ENCODE results near the gene CEP97. TPM values are rescaled to one million over a fixed set of nuclear protein-coding genes. Genes with fewer than 3 reads are reported as not detected.

Gene CEP97
- total RNA-seq, 1 experiment from 2014 or later, result 12.0 TPM

GRCh38 chr3:101689286-101689685 lies 35.1 kb upstream of the CEP97 start:
- no peak for DNase-seq (ENCODE audit: low spot score)
- Mint-ChIP-seq H3K4me1 (peaks cover 42% of the 10 kb centered on the region), H3K4me3 (no peak overlapping the region), H3K27me3 (ENCODE audit: low read depth) (no peaks in the 10 kb centered on the region; the same call in 1 of the 2 replicates), H3K27ac (no peak overlapping the region), H3K9me3 (no peaks in the 10 kb centered on the region), H3K36me3 (peaks cover 22% of the 10 kb centered on the region)
- CTCF ChIA-PET, result no interaction called here
- TF ChIP-seq ELF4 (CRISPR knock-in tag; IDR thresholded peaks at IDR 0.05; ENCODE audit: low read depth) (no peak), HMGA2 (CRISPR knock-in tag; IDR thresholded peaks at IDR 0.05) (no peak), SMAD4 (CRISPR knock-in tag; IDR thresholded peaks at IDR 0.05) (no peak), ZNF263 (CRISPR knock-in tag; IDR thresholded peaks at IDR 0.05; ENCODE audit: low read depth) (no peak), PREB (CRISPR knock-in tag; IDR thresholded peaks at IDR 0.05; ENCODE audit: borderline replicate concordance) (no peak), CREM (CRISPR knock-in tag; IDR thresholded peaks at IDR 0.05) (no peak), ZNF671 (CRISPR knock-in tag; IDR thresholded peaks at IDR 0.05) (no peak), ATF1 (CRISPR knock-in tag; IDR thresholded peaks at IDR 0.05) (no peak), ZNF532 (CRISPR knock-in tag; IDR thresholded peaks at IDR 0.05; ENCODE audit: borderline replicate concordance) (no peak), NFE2L1 (CRISPR knock-in tag; IDR thresholded peaks at IDR 0.05) (no peak), NR2C2 (CRISPR knock-in tag; IDR thresholded peaks at IDR 0.05) (no peak), NR3C1 (CRISPR knock-in tag; conservative IDR thresholded peaks at IDR 0.05; ENCODE audit: low read depth) (no peak), ZNF512 (CRISPR knock-in tag; IDR thresholded peaks at IDR 0.05; ENCODE audit: borderline replicate concordance) (no peak), CREB1 (CRISPR knock-in tag; IDR thresholded peaks at IDR 0.05) (no peak)
- TF ChIP-seq, protein P1, sequence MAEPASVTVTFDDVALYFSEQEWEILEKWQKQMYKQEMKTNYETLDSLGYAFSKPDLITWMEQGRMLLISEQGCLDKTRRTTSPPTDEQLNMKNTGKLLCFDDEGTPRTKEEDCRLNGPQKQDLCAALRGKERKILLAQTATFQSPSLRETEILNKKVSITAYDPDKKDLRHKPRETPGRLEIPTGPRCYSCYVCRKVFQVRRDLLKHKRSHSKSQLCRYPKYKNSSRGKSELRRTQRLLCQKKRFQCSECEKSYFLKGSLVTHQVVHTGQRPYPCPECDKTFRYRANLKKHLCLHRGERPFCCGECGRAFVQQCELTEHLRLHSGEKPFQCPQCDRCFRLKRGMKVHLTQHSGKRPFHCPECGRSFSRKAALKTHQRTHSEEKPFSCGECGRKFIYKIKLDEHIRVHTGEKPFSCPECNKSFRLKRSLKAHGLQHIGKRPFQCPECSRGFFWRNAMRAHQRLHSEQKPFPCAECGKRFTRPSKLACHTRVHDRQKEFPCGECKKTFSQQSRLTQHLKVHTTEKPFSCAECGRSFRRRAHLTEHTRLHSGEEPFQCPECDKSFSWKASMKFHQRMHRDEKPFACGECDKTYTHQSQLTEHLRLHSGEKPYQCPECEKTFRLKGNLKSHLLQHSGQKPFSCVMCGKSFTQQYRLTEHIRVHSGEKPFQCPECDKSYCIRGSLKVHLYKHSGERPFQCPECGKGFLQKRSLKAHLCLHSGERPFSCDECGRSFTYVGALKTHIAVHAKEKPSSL (CRISPR knock-in tag; conservative IDR thresholded peaks at IDR 0.05), result no peak
- POLR2A ChIA-PET, result no interaction called here
- no peak for ATAC-seq

DNA sequence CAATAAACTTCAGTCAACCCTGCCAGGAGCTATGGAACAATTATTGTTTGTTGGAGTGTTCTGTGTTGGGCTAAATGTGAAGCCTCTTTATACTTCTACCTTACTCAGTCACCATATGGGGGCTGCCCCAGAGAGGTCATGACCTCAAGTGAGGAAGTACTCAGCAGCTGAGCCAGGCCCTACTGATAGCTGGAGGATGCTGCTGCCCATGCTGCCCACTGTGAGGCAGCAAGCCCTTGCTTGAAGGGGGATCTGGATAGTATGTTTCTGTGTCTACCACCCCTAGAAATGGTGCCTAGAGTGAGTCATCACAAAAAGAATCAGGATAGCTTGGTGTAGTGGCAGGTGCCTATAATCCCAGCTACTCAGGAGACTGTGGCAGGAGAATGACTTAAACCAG lies 33.4 kb upstream of the CEP97 start:
- ATAC-seq (peak; percentile 22), DNase-seq (ENCODE audit: low spot score) (no peak)
- peaks cover 6% of the 10 kb centered on the region for H3K36me3 Mint-ChIP-seq
- ChIA-PET POLR2A (interaction anchor here (0.8 kb wide), 1 partner anchor 117 kb away, joined by 4 read pairs; no protein-coding TSS in a partner anchor), CTCF (interaction anchor here (1.0 kb wide), 1 partner anchor 17 kb away, joined by 3 read pairs; no protein-coding TSS in a partner anchor)
- no peaks in the 10 kb centered on the region; the same call in 1 of the 2 replicates for H3K27me3 Mint-ChIP-seq (ENCODE audit: low read depth)
- no peak overlapping the region for H3K27ac Mint-ChIP-seq
- H3K9me3 Mint-ChIP-seq, result no peaks in the 10 kb centered on the region
- H3K4me3 Mint-ChIP-seq, result no peak overlapping the region
- peaks cover 30% of the 10 kb centered on the region for H3K4me1 Mint-ChIP-seq
- TF ChIP-seq CBFB (CRISPR knock-in tag; IDR thresholded peaks at IDR 0.05; ENCODE audit: low read depth) (no peak), CTCF (IDR thresholded peaks at IDR 0.05) (no peak), ZNF396 (CRISPR knock-in tag; IDR thresholded peaks at IDR 0.05; ENCODE audit: borderline replicate concordance) (no peak), ZNF138 (CRISPR knock-in tag; conservative IDR thresholded peaks at IDR 0.05) (no peak), NR2C2 (CRISPR knock-in tag; IDR thresholded peaks at IDR 0.05) (no peak)
- TF ChIP-seq, protein P2, sequence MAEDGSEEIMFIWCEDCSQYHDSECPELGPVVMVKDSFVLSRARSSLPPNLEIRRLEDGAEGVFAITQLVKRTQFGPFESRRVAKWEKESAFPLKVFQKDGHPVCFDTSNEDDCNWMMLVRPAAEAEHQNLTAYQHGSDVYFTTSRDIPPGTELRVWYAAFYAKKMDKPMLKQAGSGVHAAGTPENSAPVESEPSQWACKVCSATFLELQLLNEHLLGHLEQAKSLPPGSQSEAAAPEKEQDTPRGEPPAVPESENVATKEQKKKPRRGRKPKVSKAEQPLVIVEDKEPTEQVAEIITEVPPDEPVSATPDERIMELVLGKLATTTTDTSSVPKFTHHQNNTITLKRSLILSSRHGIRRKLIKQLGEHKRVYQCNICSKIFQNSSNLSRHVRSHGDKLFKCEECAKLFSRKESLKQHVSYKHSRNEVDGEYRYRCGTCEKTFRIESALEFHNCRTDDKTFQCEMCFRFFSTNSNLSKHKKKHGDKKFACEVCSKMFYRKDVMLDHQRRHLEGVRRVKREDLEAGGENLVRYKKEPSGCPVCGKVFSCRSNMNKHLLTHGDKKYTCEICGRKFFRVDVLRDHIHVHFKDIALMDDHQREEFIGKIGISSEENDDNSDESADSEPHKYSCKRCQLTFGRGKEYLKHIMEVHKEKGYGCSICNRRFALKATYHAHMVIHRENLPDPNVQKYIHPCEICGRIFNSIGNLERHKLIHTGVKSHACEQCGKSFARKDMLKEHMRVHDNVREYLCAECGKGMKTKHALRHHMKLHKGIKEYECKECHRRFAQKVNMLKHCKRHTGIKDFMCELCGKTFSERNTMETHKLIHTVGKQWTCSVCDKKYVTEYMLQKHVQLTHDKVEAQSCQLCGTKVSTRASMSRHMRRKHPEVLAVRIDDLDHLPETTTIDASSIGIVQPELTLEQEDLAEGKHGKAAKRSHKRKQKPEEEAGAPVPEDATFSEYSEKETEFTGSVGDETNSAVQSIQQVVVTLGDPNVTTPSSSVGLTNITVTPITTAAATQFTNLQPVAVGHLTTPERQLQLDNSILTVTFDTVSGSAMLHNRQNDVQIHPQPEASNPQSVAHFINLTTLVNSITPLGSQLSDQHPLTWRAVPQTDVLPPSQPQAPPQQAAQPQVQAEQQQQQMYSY (CRISPR knock-in tag; IDR thresholded peaks at IDR 0.05), result no peak

Data from WTC11 (cell line).